RPMI8226 (cell line): Measurements from ENCODE around the gene DDR1.
"Not testable (repeated sequence)": the region's sequence is repeated elsewhere in the genome, so short reads cannot be mapped to it uniquely, and the experiment has no call there.

Experiments
- DNase-seq: peaks from one replicate; pipeline ENCODE4 v3.0.0-alpha.2; 2015

DDR1 gene

GRCh38 chr6:30883685-30884520 lies at the start of gene DDR1:
Gene DDR1, plus strand, starts transcription at chr6:30884519. Its CDS starts 4,211 bp downstream, at chr6:30888730.
- peak; percentile 53 for DNase-seq

- peak; percentile 69 for DNase-seq
Observed at GRCh38 chr6:30834646-30835045, 49.7 kb upstream of the DDR1 start.

- no peak for DNase-seq
Observed at GRCh38 chr6:30835576-30835975, 48.7 kb upstream of the DDR1 start.

- no peak for DNase-seq
Observed at GRCh38 chr6:30836431-30836866, 47.9 kb upstream of the DDR1 start.

GRCh38 chr6:30836957-30837356 lies 47.4 kb upstream of the DDR1 start:
- DNase-seq: no peak

GRCh38 chr6:30837432-30837831 lies 46.9 kb upstream of the DDR1 start:
- no peak for DNase-seq

- peak; percentile 32 for DNase-seq
Observed at GRCh38 chr6:30837870-30838269, 46.4 kb upstream of the DDR1 start.

- DNase-seq: no peak
Observed at GRCh38 chr6:30839671-30840070, 44.6 kb upstream of the DDR1 start.

GRCh38 chr6:30840084-30840934 lies 44.0 kb upstream of the DDR1 start:
- no peak for DNase-seq

- peak; percentile 56 for DNase-seq
Observed at GRCh38 chr6:30840935-30841643, 43.2 kb upstream of the DDR1 start.

GRCh38 chr6:30841644-30842504 lies 42.4 kb upstream of the DDR1 start:
- no peak for DNase-seq

GRCh38 chr6:30842754-30843610 lies 41.3 kb upstream of the DDR1 start:
- no peak for DNase-seq

- DNase-seq: no peak
Observed at GRCh38 chr6:30843611-30843998, 40.7 kb upstream of the DDR1 start.

GRCh38 chr6:30844118-30844535 lies 40.2 kb upstream of the DDR1 start:
- no peak for DNase-seq

GRCh38 chr6:30845183-30845582 lies 39.1 kb upstream of the DDR1 start:
- DNase-seq: peak; percentile 28

GRCh38 chr6:30847421-30847970 lies 36.8 kb upstream of the DDR1 start:
- DNase-seq: no peak

GRCh38 chr6:30847971-30848436 lies 36.3 kb upstream of the DDR1 start:
- no peak for DNase-seq

GRCh38 chr6:30849903-30850651 lies 34.2 kb upstream of the DDR1 start:
- no peak for DNase-seq

GRCh38 chr6:30852459-30852858 lies 31.9 kb upstream of the DDR1 start:
- not testable (repeated sequence) for DNase-seq
